GM18868 (cell line): ENCODE measurements around the gene SPRR2G.
"Not testable (repeated sequence)": the region's sequence is repeated elsewhere in the genome, so short reads cannot be mapped to it uniquely, and the experiment has no call there.

Experiments used
- ATAC-seq: cut with Tn5 transposase; IDR thresholded peaks from one replicate; pipeline ENCODE4 v1.9.1; 2021; ENCODE audit warnings: mild to moderate bottlenecking, moderate library complexity; ENCODE audit not compliant: unreplicated experiment

The SPRR2G gene

GRCh38 chr1:153115264-153115663, 35.4 kb downstream of the SPRR2G start:
- not testable (repeated sequence) for ATAC-seq

- ATAC-seq: no peak
Observed at GRCh38 chr1:153113416-153113815, 37.3 kb downstream of the SPRR2G start, which contains the start of gene SPRR2F. TSS of gene SPRR2F (minus strand) at chr1:153113516. CDS start at chr1:153112733, 783 bp downstream.

GRCh38 chr1:153112454-153112853, 38.2 kb downstream of the SPRR2G start:
- ATAC-seq: not testable (repeated sequence)

- ATAC-seq: no peak
Observed at GRCh38 chr1:153100245-153100644, 50.4 kb downstream of the SPRR2G start.
